Stimulated activated memory B cell treated with anti-CD40 and anti-IgM and Interleukin-4, amounts not matched to agents 10 μg/mL and 1 μg/mL and 100 μg/mL, for 72 hours (primary cell): Measurements from ENCODE around the gene GNRHR.
"Not testable (repeated sequence)": the region's sequence is repeated elsewhere in the genome, so short reads cannot be mapped to it uniquely, and the experiment has no call there.

Source experiments
- ATAC-seq: fragments of 150-1000 bp; cut with Tn5 transposase; 2 replicates; pipeline ENCODE4 v1.10.0; 2021
- H3K27ac Mint-ChIP-seq: one replicate; pipeline ENCODE4 v1.8.0; 2022; ENCODE audit warnings: mild to moderate bottlenecking, mixed read lengths
- H3K27me3 Mint-ChIP-seq: one replicate; pipeline ENCODE4 v1.8.0; 2022; ENCODE audit warnings: mixed read lengths
- H3K36me3 Mint-ChIP-seq: one replicate; pipeline ENCODE4 v1.8.0; 2022; ENCODE audit warnings: mixed read lengths
- H3K4me1 Mint-ChIP-seq: one replicate; pipeline ENCODE4 v1.8.0; 2022; ENCODE audit warnings: mixed read lengths
- H3K4me3 Mint-ChIP-seq: one replicate; pipeline ENCODE4 v1.8.0; 2022; ENCODE audit warnings: mild to moderate bottlenecking, moderate library complexity, mixed read lengths
- H3K9me3 Mint-ChIP-seq: one replicate; pipeline ENCODE4 v1.8.0; 2022; ENCODE audit warnings: mixed read lengths

GNRHR gene, protein sequence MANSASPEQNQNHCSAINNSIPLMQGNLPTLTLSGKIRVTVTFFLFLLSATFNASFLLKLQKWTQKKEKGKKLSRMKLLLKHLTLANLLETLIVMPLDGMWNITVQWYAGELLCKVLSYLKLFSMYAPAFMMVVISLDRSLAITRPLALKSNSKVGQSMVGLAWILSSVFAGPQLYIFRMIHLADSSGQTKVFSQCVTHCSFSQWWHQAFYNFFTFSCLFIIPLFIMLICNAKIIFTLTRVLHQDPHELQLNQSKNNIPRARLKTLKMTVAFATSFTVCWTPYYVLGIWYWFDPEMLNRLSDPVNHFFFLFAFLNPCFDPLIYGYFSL

DNA sequence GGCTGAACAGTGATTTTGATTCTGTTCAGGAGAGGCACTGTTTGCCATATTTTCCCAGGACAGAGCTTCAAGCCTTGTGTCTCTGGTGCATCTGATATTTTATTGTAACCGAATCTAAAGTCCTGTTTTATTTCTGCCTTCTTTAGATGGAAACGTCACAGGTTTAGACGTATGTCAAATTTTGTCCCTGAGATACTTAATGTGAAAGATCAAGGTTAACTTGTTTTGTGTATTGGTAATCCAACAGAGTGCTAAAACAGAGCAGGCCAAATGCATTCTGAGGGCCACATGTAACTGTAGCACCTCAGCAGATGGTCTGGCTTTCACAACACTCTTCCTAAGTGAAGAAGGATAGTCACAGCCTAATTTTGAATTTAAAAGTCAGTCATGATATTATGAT lies at the start of gene GNRHR:
GNRHR (minus strand) TSS at position 101 of the 400 bp plus-strand sequence; CDS start at position 48, 53 bp downstream.
- no peak for ATAC-seq
- no peaks in the 10 kb centered on the region for H3K9me3 Mint-ChIP-seq

DNA sequence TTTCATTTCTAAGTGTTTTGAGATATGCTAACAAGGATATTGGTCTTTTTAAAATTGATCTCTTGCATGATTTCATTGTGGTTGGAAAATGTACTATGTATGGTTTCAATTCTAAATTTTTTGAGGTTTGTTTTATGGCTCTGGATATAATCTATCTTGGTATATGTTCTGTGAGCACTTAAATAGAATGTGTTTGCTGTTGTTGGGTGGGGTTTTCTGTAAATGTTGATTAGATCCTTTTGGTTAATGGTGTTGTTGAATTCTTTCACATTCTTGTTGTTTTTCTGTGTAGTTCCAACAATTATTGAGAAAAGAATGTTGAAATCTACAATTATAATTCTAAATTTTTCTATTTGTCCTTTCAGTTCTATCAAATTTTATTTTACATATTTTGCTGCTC lies 42.6 kb upstream of the GNRHR start:
- Mint-ChIP-seq H3K4me1 (no peaks in the 10 kb centered on the region), H3K4me3 (no peak overlapping the region), H3K9me3 (no peaks in the 10 kb centered on the region), H3K36me3 (peaks cover 10% of the 10 kb centered on the region), H3K27ac (no peak overlapping the region), H3K27me3 (no peaks in the 10 kb centered on the region)
- ATAC-seq: no peak

More for the DNA sequence above, at the start of gene GNRHR:
- H3K36me3 Mint-ChIP-seq: peaks cover 16% of the 10 kb centered on the region
- no peaks in the 10 kb centered on the region for H3K4me1 Mint-ChIP-seq
- H3K27me3 Mint-ChIP-seq: no peaks in the 10 kb centered on the region
- no peak within 1 kb of the TSS for H3K4me3 Mint-ChIP-seq
- no peak within 1 kb of the TSS for H3K27ac Mint-ChIP-seq

DNA sequence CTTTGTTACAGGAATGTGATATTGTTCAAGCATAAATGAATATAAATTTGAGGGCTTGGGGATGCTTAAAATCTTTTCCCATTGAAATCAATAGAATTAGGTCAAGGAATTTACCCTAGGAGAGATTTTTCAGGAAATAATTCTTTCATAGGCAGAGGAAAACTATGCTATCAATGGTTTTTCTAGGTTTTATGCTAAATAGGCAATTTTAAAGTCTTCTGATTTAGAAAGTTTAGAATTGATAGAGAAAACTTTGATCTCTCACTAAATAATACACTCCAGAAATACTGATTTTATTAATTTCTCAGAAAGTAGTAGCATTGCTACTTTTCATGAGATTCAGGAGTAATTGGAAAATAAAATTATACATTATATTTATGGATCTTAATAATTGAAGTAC lies 36.5 kb upstream of the GNRHR start:
- H3K9me3 Mint-ChIP-seq: no peaks in the 10 kb centered on the region
- ATAC-seq: no peak
- no peaks in the 10 kb centered on the region for H3K4me1 Mint-ChIP-seq
- peaks cover 7% of the 10 kb centered on the region for H3K36me3 Mint-ChIP-seq
- no peak overlapping the region for H3K4me3 Mint-ChIP-seq
- no peak overlapping the region for H3K27ac Mint-ChIP-seq
- no peaks in the 10 kb centered on the region for H3K27me3 Mint-ChIP-seq

DNA sequence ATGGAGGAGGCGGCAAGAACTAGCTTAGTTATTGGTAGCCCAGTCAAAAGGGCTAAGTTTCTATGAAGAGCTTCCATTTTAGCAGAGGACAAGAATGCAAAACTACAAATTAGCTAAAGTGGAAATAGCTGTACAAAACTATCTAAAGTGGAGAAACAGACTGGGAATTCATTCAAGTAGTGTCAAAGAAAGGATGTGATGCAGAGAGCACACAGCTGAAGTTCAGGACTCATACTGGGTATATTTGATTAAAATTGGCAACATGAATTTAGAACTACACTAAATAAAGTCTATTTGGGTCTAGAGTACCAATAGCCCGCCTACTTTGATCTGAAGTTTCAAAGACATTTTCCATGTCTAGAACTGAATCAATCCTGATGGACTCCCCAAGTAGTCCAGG lies 33.1 kb upstream of the GNRHR start:
- no peaks in the 10 kb centered on the region for H3K4me1 Mint-ChIP-seq
- H3K27ac Mint-ChIP-seq: no peak overlapping the region
- no peaks in the 10 kb centered on the region for H3K27me3 Mint-ChIP-seq
- H3K4me3 Mint-ChIP-seq: no peak overlapping the region
- H3K36me3 Mint-ChIP-seq: peaks cover 7% of the 10 kb centered on the region
- H3K9me3 Mint-ChIP-seq: no peaks in the 10 kb centered on the region
- no peak for ATAC-seq

DNA sequence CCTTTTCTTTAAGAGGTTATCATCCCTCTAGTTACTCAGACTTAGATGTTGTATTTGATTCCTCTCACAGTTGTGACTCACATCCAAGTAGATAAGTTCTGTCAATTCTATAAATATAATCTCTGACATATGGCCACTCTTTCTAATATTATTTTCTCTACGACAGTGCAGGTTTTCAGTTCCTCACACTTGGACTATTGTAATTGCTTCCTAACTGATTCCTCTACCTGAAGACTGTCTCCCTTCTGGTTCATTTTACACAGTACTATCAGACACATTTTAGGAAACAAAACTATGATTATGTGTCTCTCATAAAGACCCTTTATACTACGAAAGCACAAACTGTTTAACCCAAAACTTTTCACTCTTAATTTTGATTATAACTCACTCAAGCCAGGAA lies 31.3 kb upstream of the GNRHR start:
- no peak for ATAC-seq
- Mint-ChIP-seq H3K4me1 (no peaks in the 10 kb centered on the region), H3K27ac (no peak overlapping the region), H3K36me3 (no peaks in the 10 kb centered on the region), H3K4me3 (no peak overlapping the region), H3K27me3 (no peaks in the 10 kb centered on the region), H3K9me3 (no peaks in the 10 kb centered on the region)

DNA sequence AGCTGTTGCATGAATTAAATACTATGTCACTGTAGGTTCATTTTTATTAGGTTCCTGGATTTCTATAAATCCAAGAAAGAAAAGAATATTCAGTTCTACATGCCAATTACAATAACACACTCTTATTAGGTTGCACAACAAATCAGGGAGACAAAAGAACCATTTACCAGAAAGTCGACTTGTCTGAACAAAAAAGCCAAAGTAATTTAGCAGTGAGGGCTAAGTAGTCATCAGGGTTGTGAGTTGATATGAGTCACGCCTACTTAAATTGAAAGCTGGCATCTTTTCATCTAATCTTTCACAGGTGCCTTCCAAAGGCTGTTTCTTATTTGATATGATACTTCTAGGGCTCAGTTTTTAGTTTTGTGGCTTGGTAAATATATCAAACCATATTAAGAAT lies 25.4 kb upstream of the GNRHR start:
- Mint-ChIP-seq H3K27me3 (no peaks in the 10 kb centered on the region), H3K36me3 (no peaks in the 10 kb centered on the region), H3K27ac (no peak overlapping the region), H3K4me1 (no peaks in the 10 kb centered on the region), H3K9me3 (no peaks in the 10 kb centered on the region), H3K4me3 (no peak overlapping the region)
- ATAC-seq: no peak

DNA sequence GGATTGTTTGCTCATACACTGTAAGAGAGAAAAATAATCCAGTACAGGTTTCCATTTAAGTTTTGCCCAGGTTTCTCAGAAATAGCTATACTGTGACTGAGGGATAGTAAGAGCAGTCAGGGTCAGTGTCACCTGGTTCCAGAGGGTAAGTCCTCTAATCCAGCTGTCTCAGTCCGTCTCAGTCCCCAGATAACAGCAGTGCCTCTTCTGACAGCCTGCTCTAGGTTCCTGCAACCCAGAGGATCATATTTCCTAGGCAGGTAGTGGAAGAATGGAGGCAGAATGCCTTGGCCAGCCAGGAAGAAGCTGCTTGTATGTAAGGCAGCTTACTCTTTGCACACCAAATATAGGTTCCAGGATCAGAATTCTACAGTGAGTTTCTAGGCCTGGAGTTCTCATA lies 22.6 kb upstream of the GNRHR start:
- no peak overlapping the region for H3K27ac Mint-ChIP-seq
- H3K4me3 Mint-ChIP-seq: no peak overlapping the region
- H3K36me3 Mint-ChIP-seq: no peaks in the 10 kb centered on the region
- no peaks in the 10 kb centered on the region for H3K9me3 Mint-ChIP-seq
- ATAC-seq: no peak
- H3K27me3 Mint-ChIP-seq: no peaks in the 10 kb centered on the region
- H3K4me1 Mint-ChIP-seq: no peaks in the 10 kb centered on the region

DNA sequence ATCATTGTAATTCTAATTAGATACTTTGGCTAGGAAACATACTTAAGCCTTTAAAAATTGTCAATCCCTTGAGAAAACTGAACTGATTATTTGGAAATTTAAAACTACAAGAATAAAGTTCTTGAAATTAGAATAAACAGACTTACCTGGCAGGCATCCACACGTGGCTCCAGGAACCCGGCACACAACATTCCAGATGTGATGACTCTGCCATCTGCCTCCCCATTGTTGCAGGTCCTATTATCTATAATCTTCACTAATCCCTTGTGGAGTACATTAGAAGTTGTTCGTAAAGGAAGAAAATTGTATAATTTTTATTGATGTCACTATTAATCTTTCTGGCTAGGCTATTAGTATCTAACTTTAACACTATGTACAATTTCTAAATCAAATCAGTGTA lies 16.2 kb upstream of the GNRHR start:
- Mint-ChIP-seq H3K27ac (no peak overlapping the region), H3K4me1 (no peaks in the 10 kb centered on the region), H3K27me3 (no peaks in the 10 kb centered on the region), H3K9me3 (no peaks in the 10 kb centered on the region), H3K4me3 (no peak overlapping the region), H3K36me3 (peaks cover 17% of the 10 kb centered on the region)
- no peak for ATAC-seq

DNA sequence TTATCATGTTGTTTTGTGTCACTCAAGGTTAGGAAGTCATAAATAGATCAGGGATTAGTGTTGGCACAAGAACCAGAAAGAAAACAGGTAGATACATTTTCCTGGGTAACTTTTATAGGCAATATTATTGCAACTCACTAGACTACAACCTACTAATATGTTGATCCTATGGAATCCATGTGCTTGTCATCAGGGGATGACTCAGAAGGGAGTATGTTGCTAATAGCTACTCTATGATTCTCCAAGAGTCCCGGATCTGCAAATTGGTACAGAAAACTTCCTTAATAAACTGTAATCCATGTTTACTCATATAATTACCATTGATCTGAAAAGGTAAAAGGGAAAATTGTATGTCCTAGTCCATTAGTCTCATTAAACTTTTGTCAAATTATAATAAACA lies 11.7 kb upstream of the GNRHR start:
- H3K9me3 Mint-ChIP-seq: no peaks in the 10 kb centered on the region
- H3K4me3 Mint-ChIP-seq: no peak overlapping the region
- ATAC-seq: no peak
- no peaks in the 10 kb centered on the region for H3K27me3 Mint-ChIP-seq
- H3K27ac Mint-ChIP-seq: no peak overlapping the region
- H3K36me3 Mint-ChIP-seq: peaks cover 17% of the 10 kb centered on the region
- H3K4me1 Mint-ChIP-seq: peaks cover 6% of the 10 kb centered on the region

DNA sequence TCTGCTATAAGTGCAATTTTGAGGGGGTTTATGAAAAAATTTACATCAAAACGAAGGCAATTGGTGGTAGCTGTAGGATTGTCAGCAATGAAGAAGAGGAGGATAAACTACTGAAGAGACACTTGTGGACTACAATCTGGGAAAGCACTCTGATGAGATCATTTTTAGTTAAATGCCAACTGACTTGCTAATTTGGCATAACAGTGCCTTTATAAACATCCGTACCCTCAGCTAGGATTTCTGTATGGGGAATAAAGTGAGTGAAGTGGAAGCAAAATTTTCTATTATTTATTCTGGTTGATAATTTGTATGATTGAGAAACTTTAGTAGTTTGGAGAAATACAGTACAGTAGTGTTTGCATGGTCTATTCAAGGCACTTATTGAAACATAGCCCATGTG lies 11.2 kb upstream of the GNRHR start:
- H3K36me3 Mint-ChIP-seq: peaks cover 17% of the 10 kb centered on the region
- no peak overlapping the region for H3K27ac Mint-ChIP-seq
- no peak overlapping the region for H3K4me3 Mint-ChIP-seq
- no peak for ATAC-seq
- H3K4me1 Mint-ChIP-seq: peaks cover 6% of the 10 kb centered on the region
- no peaks in the 10 kb centered on the region for H3K9me3 Mint-ChIP-seq
- no peaks in the 10 kb centered on the region for H3K27me3 Mint-ChIP-seq

DNA sequence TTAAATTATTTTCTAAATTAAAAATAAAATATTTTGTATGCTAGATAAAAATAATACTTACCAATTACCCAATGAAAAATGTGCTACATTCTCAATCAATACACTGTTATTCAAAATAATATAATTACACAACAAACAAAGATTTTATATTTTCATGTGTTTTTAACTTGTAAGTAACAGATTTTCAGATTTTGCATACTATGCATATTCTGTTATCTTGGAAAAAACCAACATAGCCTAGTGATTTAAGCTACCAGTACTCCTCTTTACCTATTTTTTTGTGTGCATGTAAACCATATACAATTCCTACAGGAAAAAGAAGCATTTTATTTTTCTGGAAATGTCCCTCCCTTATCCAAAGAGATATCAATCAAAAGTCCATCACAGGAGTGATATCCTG lies 10.0 kb upstream of the GNRHR start:
- Mint-ChIP-seq H3K27me3 (no peaks in the 10 kb centered on the region), H3K9me3 (no peaks in the 10 kb centered on the region), H3K27ac (no peak overlapping the region), H3K4me3 (no peak overlapping the region), H3K4me1 (peaks cover 6% of the 10 kb centered on the region), H3K36me3 (peaks cover 14% of the 10 kb centered on the region)
- no peak for ATAC-seq

DNA sequence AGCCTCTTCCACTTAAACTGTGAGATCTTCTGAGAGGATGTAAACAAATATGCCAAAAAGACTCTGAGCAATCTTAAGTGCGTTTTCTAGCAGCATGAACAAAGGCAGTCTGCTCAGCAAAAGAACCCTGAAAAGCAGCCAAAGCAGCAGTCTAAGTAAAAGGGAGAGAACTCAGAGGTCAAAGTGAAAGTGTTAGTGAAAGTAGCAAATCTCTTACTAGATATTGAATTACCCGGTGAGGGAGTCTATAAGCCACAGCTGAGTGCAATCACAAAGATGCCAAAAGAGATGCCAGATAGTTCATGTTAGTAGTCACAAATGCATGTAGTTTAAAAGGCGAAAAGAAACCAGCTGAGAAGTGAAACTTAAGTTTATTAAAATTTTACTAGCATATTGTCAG lies 7.9 kb upstream of the GNRHR start:
- Mint-ChIP-seq H3K27ac (no peak overlapping the region), H3K36me3 (peaks cover 8% of the 10 kb centered on the region), H3K9me3 (no peaks in the 10 kb centered on the region), H3K4me1 (peaks cover 6% of the 10 kb centered on the region), H3K27me3 (no peaks in the 10 kb centered on the region), H3K4me3 (no peak overlapping the region)
- ATAC-seq: no peak

DNA sequence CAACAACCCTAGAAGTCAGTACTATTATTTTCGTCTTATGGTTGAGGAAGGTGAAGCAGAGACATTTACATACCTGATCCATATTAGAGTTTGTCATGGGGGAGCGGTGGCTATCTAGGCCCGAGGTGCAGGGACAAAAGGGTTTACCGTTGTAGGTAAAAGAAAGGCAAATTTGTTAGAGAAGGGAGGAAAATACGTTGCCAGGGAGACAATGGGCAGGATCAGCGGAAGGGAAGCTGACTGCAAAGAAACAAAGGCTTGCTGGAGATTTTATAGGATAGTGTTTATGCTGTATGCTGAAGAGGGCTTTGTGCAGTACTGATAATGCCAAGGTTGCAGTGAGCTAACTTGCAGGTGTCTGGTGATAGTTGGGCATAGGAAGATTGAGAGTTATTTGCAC lies 2.8 kb upstream of the GNRHR start:
- H3K36me3 Mint-ChIP-seq: peaks cover 16% of the 10 kb centered on the region

DNA sequence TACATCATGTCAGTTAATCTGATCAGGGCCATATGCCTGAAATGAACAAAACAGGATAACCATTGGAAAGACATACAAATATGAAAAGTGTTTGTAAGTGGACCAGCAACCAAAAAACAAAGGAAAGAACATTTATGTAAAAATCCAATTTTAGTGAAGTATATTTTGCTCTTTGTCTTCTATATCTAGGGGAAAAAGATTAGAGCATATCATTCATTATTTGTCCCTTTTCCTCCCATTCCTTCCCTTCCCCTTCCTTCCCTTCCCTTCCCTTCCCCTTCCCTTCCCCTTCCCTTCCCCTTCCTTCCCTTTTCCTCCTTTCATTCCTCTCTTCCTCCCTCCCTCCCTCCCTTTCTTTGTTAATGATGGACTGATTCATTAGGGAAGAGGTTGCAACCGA lies 1.8 kb upstream of the GNRHR start:
- H3K27ac Mint-ChIP-seq: no peak overlapping the region
- no peak overlapping the region for H3K4me3 Mint-ChIP-seq
- H3K27me3 Mint-ChIP-seq: no peaks in the 10 kb centered on the region
- H3K9me3 Mint-ChIP-seq: no peaks in the 10 kb centered on the region
- H3K36me3 Mint-ChIP-seq: peaks cover 16% of the 10 kb centered on the region
- no peak for ATAC-seq
- H3K4me1 Mint-ChIP-seq: no peaks in the 10 kb centered on the region

More for the DNA sequence above, 2.8 kb upstream of the GNRHR start:
- H3K9me3 Mint-ChIP-seq, H3K27me3 Mint-ChIP-seq, H3K4me1 Mint-ChIP-seq, H3K27ac Mint-ChIP-seq, H3K4me3 Mint-ChIP-seq, ATAC-seq: not testable (repeated sequence)

DNA sequence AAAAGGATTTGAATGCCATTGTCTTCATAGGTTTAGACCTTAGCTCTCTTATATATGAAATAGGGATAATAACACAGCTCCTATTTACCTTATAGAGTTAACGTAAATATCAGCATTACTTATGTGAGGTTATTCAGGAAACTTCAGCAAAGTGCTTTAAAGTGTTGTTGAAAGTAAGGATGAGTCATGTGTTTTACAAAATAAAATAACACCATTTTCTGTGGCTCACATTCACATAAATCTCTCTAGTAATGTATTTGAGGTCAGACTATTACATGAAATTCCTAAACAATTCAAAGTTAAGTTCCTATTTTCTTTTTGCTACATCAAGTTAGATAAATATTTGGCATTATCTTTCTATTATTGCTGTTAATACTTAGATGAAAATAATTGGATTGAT lies 2.9 kb downstream of the GNRHR start:
- Mint-ChIP-seq H3K4me1 (no peaks in the 10 kb centered on the region), H3K36me3 (peaks cover 2% of the 10 kb centered on the region), H3K27me3 (no peaks in the 10 kb centered on the region), H3K4me3 (no peak overlapping the region), H3K27ac (no peak overlapping the region), H3K9me3 (no peaks in the 10 kb centered on the region)
- no peak for ATAC-seq

DNA sequence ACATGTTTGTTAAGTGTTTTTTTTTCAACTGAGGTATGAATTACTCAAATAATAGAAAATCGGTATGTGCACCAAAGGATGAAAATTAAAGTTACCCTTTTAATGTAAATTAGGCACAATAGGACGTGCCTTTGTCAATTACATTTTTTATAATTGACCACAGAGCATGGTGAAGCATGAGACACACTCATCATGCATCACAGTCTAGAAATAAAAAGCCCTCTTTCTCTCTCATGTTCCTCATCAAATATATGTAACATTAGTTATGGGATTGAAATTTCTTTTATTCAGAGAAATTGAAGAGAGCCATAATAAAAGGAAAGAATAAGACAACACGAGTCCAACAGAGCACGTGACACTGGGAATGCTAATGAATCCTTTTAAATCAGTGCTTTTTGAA lies 3.5 kb downstream of the GNRHR start:
- Mint-ChIP-seq H3K27me3 (no peaks in the 10 kb centered on the region), H3K9me3 (no peaks in the 10 kb centered on the region), H3K27ac (no peak overlapping the region), H3K36me3 (no peaks in the 10 kb centered on the region), H3K4me1 (no peaks in the 10 kb centered on the region), H3K4me3 (no peak overlapping the region)
- ATAC-seq: no peak

DNA sequence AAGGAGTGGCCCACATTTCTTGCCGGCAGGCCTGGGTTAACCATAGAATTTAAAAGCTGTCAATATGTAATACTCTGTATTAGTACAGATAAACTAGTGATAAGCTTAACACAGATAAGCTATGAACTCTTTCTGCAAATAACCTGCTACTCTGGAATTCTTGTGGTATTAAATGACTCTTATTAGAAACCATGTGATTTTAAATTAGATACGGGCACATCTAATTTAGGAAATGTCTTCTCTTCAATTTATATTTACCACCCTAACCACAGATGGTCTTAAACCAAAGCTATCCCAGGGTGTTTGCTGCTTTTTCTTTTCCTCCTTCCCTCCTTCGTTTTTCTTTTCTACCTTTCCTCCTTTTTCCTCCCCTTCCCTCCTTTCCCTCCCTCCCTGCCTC lies 4.9 kb downstream of the GNRHR start:
- no peaks in the 10 kb centered on the region for H3K4me1 Mint-ChIP-seq
- ATAC-seq: no peak
- H3K9me3 Mint-ChIP-seq: no peaks in the 10 kb centered on the region
- no peaks in the 10 kb centered on the region for H3K27me3 Mint-ChIP-seq
- no peak overlapping the region for H3K4me3 Mint-ChIP-seq
- H3K36me3 Mint-ChIP-seq: no peaks in the 10 kb centered on the region
- H3K27ac Mint-ChIP-seq: no peak overlapping the region
